HepG2 (cell line): ENCODE measurements around the gene KLF3. TPM values are rescaled to one million over a fixed set of nuclear protein-coding genes. Genes with fewer than 3 reads are reported as not detected.

Source experiments
- ARID4A ChIP-seq: sonication (generic); formaldehyde crosslinking; IDR thresholded peaks from 2 replicates; pipeline ENCODE4 v1.5.0; 2020; ENCODE audit warnings: mild to moderate bottlenecking, missing genetic modification reagents, borderline replicate concordance
- ATF2 ChIP-seq: sonication (generic); formaldehyde crosslinking; IDR thresholded peaks from 2 replicates; pipeline ENCODE4 v1.4.0; 2020; ENCODE audit warnings: missing genetic modification reagents
- CHCHD3 ChIP-seq: sonication (generic); formaldehyde crosslinking; IDR thresholded peaks from 2 replicates; pipeline ENCODE4 v1.8.0; 2022; ENCODE audit warnings: mild to moderate bottlenecking, missing genetic modification reagents, moderate library complexity
- CHD4 ChIP-seq: fragments of 200-600 bp; sonication (generic); IDR thresholded peaks from 2 replicates; pipeline ENCODE4 v1.7.0; 2017; ENCODE audit warnings: mild to moderate bottlenecking, low read length, borderline replicate concordance
- ELF1 ChIP-seq: sonication (generic); formaldehyde crosslinking; IDR thresholded peaks from 2 replicates; pipeline ENCODE4 v1.4.0; 2020; ENCODE audit warnings: missing genetic modification reagents
- FIP1L1 ChIP-seq: fragments of 200-400 bp; formaldehyde crosslinking; IDR thresholded peaks from 2 replicates; pipeline ENCODE4 v1.6.1; 2018; ENCODE audit warnings: low read depth, mild to moderate bottlenecking, low read length, moderate library complexity, borderline replicate concordance; ENCODE audit not compliant: insufficient read depth
- GMEB1 ChIP-seq: sonication (generic); formaldehyde crosslinking; IDR thresholded peaks from 2 replicates; pipeline ENCODE4 v1.5.1; 2020; ENCODE audit warnings: missing genetic modification reagents, mild to moderate bottlenecking, borderline replicate concordance
- JUND ChIP-seq: sonication (generic); formaldehyde crosslinking; IDR thresholded peaks from 2 replicates; pipeline ENCODE4 v1.8.0; 2022; ENCODE audit warnings: mild to moderate bottlenecking, missing genetic modification reagents
- MED13 ChIP-seq: sonication (generic); formaldehyde crosslinking; IDR thresholded peaks from 2 replicates; pipeline ENCODE4 v1.5.0; 2020; ENCODE audit warnings: missing genetic modification reagents
- NBN ChIP-seq: fragments of 450-650 bp; conservative IDR thresholded peaks from 2 replicates; pipeline ENCODE4 v1.6.1; 2017
- NR3C1 ChIP-seq: sonication (generic); formaldehyde crosslinking; IDR thresholded peaks from 2 replicates; pipeline ENCODE4 v1.4.0; 2020; ENCODE audit warnings: missing genetic modification reagents
- SMAD3 ChIP-seq: sonication (generic); formaldehyde crosslinking; IDR thresholded peaks from 2 replicates; pipeline ENCODE4 v1.4.0; 2020; ENCODE audit warnings: missing genetic modification reagents
- TAF1 ChIP-seq: sonication (generic); formaldehyde crosslinking; IDR thresholded peaks from 2 replicates; pipeline ENCODE4 v1.4.0; 2020; ENCODE audit warnings: missing genetic modification reagents
- ZFP36L1 ChIP-seq: sonication (generic); formaldehyde crosslinking; IDR thresholded peaks from 2 replicates; pipeline ENCODE4 v1.8.0; 2022; ENCODE audit warnings: mild to moderate bottlenecking, missing genetic modification reagents, moderate library complexity
- ZNF232 ChIP-seq: sonication (generic); formaldehyde crosslinking; IDR thresholded peaks from 2 replicates; pipeline ENCODE4 v1.4.0; 2020; ENCODE audit warnings: missing genetic modification reagents, borderline replicate concordance
- ZNF350 ChIP-seq: sonication (generic); formaldehyde crosslinking; IDR thresholded peaks from 2 replicates; pipeline ENCODE4 v1.4.0; 2020; ENCODE audit warnings: mild to moderate bottlenecking, low read depth, missing genetic modification reagents, borderline replicate concordance
- ZNF598 ChIP-seq: sonication (generic); formaldehyde crosslinking; IDR thresholded peaks from 2 replicates; pipeline ENCODE4 v1.5.1; 2020; ENCODE audit warnings: mild to moderate bottlenecking, missing genetic modification reagents, borderline replicate concordance
- ZNF704 ChIP-seq: sonication (generic); formaldehyde crosslinking; IDR thresholded peaks from 2 replicates; pipeline ENCODE4 v1.8.1; 2023; ENCODE audit warnings: mild to moderate bottlenecking, inconsistent platforms, moderate library complexity, missing genetic modification reagents, borderline replicate concordance
- polyA plus RNA-seq, 8 experiments: library from polyadenylated mRNA; depleted of rRNA in 3 of 8; stranded (reverse) in 7 of 8; unstranded in 1 of 8; fragments of >200 nt; fragmentation: Illumina TruSeq in 4 of 8; extraction: Trizol in 4 of 8; gene quantifications; 2 replicates each; pipeline versions ENCODE4 v1.2.1 to v1.2.3, GENCODE V29; 2011 to 2016; ENCODE audit warnings: low read depth in 4 of 8, missing spikeins in 1 of 8, mixed read lengths in 1 of 8; ENCODE audit not compliant: insufficient read depth in 1 of 8
- total RNA-seq, 5 experiments: library from RNA; depleted of rRNA; stranded (reverse); fragments of >200 nt; fragmentation: Illumina TruSeq; extraction: Trizol; gene quantifications; 2 replicates each; pipeline ENCODE4 v1.2.3, GENCODE V29; 2016; ENCODE audit warnings: low read depth in 1 of 5

Gene KLF3
- total and polyA plus RNA-seq, 2 of the 13 experiments (the other 11 are each of a cell fraction or from before 2014, with no cell fraction given) = 29.1 to 37.8 TPM

- TF ChIP-seq ATF2 (CRISPR knock-in tag) (peak; percentile 95), ZFP36L1 (CRISPR knock-in tag) (peak; percentile 78; the same call in 1 of the 2 replicates), GMEB1 (CRISPR knock-in tag) (0 out of 2 replicates have a peak, but pooled peaks have one; percentile 41), ZNF704 (CRISPR knock-in tag) (no peak), JUND (CRISPR knock-in tag) (peak; percentile 57; the same call in 1 of the 2 replicates), MED13 (CRISPR knock-in tag) (peak; percentile 90), ELF1 (CRISPR knock-in tag) (peak; percentile 69), ZNF232 (peak; percentile 67; the same call in 1 of the 2 replicates), TAF1 (CRISPR knock-in tag) (peak; percentile 68; the same call in 1 of the 2 replicates), NBN (no peak), ARID4A (CRISPR knock-in tag) (peak; percentile 73; the same call in 1 of the 2 replicates), ZNF350 (CRISPR knock-in tag) (peak; percentile 79), NR3C1 (CRISPR knock-in tag) (no peak), CHCHD3 (CRISPR knock-in tag) (no peak), SMAD3 (CRISPR knock-in tag) (peak; percentile 77; the same call in 1 of the 2 replicates), ZNF598 (CRISPR knock-in tag) (no peak), FIP1L1 (no peak), CHD4 (no peak)
Measured at GRCh38 chr4:38667085-38667893, 3.3 kb downstream of the KLF3 start (continued).
